GM19468 (cell line): ENCODE data around the gene NTNG1.
"Not testable (repeated sequence)": the region's sequence is repeated elsewhere in the genome, so short reads cannot be mapped to it uniquely, and the experiment has no call there.

Source experiments
- ATAC-seq: cut with Tn5 transposase; IDR thresholded peaks from one replicate; pipeline ENCODE4 v1.9.1; 2021; ENCODE audit warnings: mild to moderate bottlenecking, moderate library complexity, moderate number of reproducible peaks; ENCODE audit not compliant: unreplicated experiment; ENCODE audit errors: extremely low read depth

The NTNG1 gene

GRCh38 chr1:107140703-107141490 lies at the start of gene NTNG1:
NTNG1 (plus strand) TSS chr1:107141039.
- no peak for ATAC-seq

DNA sequence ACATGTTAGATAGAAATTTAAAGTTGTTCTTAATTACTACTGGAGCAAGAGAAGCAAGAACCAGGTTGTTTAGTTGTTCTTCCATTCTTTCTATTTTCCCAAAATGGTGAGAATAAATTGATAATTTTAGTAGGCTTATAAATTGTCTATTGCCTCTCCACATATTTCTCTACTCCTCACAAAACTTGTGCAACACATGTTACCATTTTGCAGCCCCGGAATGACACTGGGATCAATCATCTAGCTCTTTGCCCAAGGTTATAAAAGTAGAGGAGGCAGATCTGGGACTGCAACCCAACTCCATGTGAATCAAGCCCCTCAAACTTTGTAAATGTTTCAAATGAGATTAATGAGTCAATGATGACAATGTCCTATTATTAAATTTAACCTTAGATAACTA lies 49.4 kb upstream of the NTNG1 start:
- ATAC-seq = no peak

GRCh38 chr1:107093395-107093794 lies 47.4 kb upstream of the NTNG1 start:
- ATAC-seq = not testable (repeated sequence)

- no peak for ATAC-seq
Observed at GRCh38 chr1:107095647-107096046, 45.2 kb upstream of the NTNG1 start.

DNA sequence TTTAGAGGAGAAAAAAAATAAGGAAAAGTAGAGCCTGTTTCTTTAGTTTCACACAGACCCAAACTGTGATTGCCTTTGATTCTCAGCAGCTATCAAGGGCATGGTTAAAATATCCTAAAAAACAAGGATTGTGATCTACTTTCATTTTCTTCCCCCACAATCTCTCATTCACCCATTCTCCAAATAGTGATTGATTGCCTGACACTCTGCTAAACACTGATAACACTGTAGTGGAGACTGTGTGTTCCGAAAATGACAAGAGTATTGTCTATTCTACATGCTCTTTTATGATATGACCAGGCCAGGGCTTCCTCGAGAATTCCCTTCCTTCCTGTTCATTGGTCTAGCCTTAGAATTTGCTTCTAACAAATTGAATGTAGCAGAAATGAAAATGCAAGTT lies 44.1 kb upstream of the NTNG1 start:
- no peak for ATAC-seq

DNA sequence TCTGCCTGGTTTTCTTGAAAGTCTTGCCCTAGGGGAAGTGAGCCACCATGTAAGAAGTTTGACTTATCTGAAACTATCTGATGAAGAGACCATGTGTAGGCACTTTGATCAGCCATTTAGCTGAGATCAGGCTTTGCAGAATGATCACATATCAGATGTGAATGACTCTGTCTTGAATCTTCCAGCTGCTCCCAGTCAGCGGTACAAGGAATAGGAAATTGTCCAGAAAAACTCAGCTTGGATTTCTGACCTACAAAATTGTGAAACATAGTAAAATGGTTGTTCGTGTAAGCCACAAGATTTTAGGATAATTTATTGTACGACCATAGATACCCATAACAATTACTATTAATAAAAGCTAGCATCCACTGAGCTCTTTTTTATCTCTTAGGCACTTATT lies 41.9 kb upstream of the NTNG1 start:
- ATAC-seq = no peak

DNA sequence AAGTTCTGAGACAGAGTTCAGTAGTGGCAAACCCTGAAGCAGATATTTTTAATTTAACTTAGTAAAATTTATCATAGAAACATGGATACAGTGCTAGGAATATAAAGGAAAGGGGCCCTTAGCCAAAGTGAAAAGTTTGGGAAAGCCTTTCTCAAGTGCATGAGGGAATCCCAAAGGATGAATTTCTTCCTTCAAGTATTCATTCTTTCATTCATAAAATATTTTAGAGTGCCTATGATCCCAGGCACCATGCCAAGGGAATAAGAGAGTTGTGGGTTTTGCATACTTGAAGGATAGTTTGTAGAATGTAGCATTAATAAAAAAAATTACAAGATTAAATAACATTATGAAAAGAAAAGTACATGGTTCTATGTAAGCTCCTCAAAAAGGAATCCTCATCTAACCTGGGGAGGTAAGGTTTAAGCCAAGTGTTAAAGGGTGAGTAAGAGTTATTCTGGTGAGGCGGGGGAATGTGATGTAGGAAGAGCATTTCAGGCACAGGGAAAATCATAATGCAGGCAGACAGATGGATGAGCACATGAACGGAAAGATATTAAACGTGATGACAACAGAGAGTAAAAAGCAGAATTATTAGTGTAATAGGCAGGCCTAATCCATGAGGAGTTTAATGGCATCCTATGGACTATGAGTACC lies 40.4 kb upstream of the NTNG1 start:
- ATAC-seq = no peak

DNA sequence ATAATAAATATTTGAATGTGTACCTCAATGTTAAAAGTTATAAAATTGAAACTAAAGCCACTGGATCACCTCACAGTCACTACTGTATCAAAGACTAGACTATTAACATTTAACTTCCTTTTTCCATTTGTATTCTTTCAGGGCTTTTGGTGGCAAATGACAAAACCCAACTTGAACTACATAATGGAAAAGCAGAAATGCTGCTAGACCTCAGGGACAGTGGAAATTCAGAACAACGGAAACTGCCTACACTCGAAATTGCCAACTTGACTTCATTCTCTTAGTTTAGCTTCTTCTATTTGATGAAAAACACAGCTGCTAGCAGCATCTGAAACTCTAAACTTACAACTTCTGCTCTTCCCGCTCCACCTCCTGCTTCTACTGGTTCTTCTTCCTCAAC lies 34.9 kb upstream of the NTNG1 start:
- ATAC-seq = no peak

GRCh38 chr1:107110326-107110725 lies 30.5 kb upstream of the NTNG1 start:
- no peak for ATAC-seq

DNA sequence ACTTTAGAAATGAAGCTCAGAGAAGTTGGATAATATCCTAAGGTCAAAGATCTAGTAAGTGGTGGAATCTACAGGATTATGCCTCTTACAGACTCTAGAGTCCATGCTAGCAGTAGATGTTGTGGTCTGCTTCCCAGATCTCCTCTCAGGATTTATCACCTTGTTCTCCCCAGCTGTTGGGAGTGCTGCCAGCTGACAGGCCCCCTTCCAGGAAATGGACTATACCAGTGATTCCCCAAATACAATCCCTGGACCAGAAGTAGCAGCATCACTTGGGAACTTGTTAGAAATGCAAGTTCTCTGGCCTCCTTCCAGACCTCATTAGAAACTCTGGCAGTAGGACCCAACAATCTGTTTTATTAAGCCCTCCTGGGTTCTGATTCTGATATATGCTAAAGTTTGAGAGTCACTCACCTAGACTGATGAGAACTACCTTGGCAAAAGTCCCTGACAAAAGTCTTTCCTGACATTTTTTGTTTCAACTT lies 24.5 kb upstream of the NTNG1 start:
- no peak for ATAC-seq

DNA sequence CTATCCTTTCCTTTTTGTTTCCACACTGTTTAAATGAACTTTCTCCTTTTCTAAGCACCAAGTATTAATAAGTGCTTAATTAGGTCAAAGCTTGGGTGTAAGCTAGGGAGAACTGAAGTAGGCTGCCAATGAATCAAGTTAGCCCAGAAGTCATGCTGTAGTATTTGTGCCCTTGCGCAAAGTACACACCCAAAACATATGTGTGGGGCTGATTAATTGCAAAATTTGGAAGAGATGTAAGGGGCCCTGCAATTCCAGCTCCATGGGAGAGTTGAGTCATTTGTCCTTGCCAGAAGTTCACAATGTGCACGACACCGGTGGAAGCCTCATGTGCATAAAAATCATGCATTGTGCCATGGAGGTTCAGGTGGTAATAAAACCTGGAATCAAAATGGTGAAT lies 18.6 kb upstream of the NTNG1 start:
- no peak for ATAC-seq

DNA sequence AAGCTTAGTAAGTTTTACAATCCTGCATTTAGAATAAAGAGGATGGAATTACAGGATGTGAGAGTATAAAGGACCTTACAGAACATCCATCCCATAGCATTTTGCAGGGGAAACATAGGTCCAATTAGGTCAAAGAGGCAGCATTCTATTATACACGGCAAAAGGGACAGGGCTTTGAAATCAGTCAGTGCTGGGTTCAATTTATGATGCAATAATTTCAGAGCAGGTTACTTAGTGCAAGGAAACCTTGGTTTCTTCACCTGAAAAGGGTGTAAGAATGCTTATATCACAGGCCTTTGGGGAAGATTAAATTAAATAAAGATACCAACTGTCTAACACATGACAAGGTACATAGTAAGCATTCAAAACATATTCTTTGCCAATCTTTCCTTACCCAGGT lies 17.1 kb upstream of the NTNG1 start:
- ATAC-seq = no peak

DNA sequence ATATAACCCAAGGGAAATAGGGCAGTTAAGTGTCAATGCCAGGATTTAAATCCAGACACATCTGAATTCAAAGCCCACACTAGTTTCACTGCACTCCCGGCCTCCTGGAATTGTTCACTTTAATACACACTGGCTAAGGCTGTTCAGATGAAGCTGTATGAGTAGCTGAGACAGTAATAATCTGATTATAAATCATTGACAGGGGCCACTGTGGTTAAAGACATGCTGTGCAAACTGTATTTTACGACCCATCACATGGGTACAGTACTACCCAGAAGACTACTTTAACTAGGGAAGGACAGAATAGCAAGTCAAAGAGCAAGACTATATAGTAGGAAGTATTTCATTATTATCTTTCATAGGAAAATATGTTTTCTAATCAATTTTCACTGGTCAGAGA lies 16.1 kb upstream of the NTNG1 start:
- ATAC-seq = no peak

- no peak for ATAC-seq
Observed at GRCh38 chr1:107132195-107132594, 8.6 kb upstream of the NTNG1 start.

DNA sequence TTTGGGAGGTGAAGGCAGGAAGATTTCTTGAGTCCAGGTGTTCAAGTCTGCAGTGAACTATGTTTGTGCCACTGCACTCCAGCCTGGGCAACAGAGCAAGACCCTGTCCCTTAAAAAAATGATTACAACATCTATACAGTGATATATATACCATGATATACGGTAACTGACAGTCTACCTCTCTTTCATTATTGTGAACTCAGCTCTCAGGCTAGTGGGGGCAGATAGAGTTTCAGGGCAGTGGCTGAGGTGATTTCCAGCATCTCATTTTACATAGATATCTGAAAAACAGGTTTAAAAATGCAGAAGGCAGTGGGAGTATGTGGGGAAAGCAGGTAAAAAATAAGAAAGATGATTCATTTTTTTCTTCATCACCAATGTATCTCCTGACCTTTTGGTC lies 8.1 kb upstream of the NTNG1 start:
- no peak for ATAC-seq

GRCh38 chr1:107135463-107135862 lies 5.4 kb upstream of the NTNG1 start:
- ATAC-seq = no peak

- ATAC-seq = no peak
Observed at GRCh38 chr1:107138166-107138565, 2.7 kb upstream of the NTNG1 start.

DNA sequence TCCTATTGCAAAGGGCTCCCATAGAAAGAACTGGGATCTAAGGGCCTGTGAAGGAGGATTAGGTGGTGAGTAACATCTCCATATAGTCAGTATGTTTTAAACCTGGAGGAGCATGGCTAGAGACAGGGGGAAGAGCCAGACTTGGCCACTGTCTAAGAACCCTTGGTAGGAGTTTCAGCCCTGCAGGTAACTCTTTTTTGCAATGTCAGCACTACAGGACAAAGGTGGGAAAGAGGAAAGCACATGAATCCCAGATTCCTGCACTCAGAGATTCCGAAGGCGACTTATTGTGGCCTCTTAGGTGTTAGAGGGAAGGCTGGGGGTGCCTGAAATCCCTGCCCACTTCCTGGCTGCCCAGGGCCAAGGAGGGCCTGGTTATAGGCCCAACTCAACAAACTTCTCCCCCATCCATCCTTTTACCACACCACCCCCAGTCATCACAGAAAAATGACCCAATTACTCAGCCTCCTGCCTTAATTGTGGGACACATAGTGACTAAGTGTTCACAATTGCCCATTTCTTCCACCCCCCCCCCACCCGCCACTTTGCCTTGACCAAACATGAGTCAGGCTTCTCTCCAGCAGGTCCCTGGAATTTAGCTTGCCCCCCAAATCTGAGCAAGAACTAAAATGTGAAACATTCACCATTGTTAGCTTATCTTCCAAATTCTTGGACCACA lies 1.9 kb upstream of the NTNG1 start:
- no peak for ATAC-seq

DNA sequence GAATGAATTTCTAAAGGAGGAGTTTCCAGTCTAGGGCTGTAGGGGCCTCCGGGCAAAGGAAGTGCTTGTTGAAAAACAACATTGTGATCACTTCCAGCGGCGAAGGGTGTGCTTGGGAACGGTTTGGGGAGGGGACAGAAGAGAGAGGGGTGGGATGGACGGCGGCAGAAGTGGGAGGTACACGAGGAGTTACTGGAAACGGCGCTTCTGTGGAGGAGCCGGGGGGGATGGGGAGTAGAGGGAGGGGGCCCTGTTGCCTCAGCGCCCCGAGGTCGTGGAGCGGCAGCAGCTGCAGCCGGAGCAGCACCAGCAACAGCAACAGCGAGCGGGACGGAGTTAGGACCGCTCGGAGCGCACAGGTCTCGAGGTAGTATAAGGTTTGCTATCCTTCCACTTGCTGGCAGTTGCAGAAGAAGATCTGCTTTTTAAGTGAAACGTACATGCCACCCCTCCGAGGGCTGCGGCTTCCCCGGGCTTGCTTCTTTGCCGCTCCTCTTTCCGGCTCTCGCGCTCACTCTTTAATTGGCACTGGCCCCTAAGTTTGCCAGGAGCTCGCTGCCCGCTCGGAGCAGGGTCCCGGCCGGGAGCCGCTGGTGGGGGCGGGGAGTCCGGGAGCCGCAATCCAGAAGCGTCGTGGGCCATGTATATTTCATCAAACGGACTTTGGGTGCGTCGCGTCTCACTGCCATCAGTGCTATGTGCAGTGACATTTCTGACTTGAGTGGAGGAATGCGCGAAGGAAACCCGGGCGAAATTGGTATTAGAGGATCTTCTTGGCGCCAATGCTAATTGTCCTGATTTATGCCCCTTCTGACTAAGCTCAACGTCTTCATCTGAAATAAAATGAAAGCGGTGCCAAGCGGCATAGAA lies 771 bp upstream of the NTNG1 start:
- peak; percentile 40 for ATAC-seq

DNA sequence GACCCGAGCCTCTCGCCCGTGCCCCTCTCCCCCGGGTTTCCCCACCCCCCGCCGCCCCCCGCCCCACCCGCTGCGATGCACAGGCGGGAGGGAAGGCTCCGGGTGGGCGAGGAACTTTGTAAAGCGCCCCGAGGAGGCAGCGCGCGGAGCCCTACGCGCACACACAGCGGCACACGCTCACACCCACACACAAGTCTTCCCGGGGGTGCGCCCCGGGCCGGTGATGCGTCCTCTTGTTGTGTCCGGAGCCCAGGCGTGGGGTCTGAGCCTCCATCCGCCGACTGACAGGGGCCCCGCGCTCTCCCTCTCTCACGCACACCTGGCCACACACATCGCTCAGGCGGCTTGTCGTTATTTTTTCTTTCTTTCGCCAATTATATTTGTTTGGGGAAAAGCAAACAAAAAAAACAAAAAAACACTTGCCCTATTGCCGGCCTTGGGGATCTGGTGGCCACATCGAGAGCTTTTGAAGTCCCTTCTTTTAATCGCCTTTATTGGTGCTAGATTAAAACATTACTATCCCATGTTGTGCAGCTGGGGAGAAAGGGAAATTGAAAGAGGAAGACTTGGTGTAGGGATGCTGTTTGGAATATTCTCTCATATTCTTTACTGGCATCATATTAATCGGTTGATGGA lies 770 bp downstream of the NTNG1 start:
- ATAC-seq = no peak
